ENCODE results near the gene CCDC33.

DNA sequence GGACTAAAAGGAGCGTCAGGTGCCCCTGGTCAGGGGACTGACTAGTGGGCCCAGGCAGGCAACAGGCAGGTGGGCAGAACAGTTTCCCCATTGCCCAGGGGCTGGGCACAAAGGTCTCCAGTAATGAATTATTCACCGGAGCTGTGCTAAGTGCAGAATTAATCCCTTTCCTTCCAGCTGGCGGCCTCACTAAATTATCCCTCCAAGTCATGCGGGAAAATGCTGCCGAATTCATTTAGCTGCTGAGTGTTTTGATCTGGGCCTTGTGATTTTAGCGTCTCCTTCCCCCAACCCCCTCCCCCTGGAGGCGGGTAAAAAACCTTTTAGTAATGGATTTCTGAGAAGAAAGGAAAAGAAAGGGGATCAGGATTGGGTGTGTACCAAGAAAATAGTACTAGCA is 47.2 kb downstream of the CCDC33 start:
- TF ChIP-seq GABPA (IDR thresholded peaks at IDR 0.05; ENCODE audit: low read depth) (no peak), EP300 (IDR thresholded peaks at IDR 0.05; ENCODE audit: borderline replicate concordance in 1 of 2, low read depth in 1 of 2, low read length in 1 of 2) (no peak)
- TF ChIP-seq, protein P1, sequence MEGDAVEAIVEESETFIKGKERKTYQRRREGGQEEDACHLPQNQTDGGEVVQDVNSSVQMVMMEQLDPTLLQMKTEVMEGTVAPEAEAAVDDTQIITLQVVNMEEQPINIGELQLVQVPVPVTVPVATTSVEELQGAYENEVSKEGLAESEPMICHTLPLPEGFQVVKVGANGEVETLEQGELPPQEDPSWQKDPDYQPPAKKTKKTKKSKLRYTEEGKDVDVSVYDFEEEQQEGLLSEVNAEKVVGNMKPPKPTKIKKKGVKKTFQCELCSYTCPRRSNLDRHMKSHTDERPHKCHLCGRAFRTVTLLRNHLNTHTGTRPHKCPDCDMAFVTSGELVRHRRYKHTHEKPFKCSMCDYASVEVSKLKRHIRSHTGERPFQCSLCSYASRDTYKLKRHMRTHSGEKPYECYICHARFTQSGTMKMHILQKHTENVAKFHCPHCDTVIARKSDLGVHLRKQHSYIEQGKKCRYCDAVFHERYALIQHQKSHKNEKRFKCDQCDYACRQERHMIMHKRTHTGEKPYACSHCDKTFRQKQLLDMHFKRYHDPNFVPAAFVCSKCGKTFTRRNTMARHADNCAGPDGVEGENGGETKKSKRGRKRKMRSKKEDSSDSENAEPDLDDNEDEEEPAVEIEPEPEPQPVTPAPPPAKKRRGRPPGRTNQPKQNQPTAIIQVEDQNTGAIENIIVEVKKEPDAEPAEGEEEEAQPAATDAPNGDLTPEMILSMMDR (IDR thresholded peaks at IDR 0.05) = no peak
- TF ChIP-seq, protein P2, sequence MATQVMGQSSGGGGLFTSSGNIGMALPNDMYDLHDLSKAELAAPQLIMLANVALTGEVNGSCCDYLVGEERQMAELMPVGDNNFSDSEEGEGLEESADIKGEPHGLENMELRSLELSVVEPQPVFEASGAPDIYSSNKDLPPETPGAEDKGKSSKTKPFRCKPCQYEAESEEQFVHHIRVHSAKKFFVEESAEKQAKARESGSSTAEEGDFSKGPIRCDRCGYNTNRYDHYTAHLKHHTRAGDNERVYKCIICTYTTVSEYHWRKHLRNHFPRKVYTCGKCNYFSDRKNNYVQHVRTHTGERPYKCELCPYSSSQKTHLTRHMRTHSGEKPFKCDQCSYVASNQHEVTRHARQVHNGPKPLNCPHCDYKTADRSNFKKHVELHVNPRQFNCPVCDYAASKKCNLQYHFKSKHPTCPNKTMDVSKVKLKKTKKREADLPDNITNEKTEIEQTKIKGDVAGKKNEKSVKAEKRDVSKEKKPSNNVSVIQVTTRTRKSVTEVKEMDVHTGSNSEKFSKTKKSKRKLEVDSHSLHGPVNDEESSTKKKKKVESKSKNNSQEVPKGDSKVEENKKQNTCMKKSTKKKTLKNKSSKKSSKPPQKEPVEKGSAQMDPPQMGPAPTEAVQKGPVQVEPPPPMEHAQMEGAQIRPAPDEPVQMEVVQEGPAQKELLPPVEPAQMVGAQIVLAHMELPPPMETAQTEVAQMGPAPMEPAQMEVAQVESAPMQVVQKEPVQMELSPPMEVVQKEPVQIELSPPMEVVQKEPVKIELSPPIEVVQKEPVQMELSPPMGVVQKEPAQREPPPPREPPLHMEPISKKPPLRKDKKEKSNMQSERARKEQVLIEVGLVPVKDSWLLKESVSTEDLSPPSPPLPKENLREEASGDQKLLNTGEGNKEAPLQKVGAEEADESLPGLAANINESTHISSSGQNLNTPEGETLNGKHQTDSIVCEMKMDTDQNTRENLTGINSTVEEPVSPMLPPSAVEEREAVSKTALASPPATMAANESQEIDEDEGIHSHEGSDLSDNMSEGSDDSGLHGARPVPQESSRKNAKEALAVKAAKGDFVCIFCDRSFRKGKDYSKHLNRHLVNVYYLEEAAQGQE (IDR thresholded peaks at IDR 0.05; ENCODE audit: low read depth, low read length) = no peak
